MM.1S (cell line): ENCODE results near the gene NFATC3.

ENCODE experiments used
- CTCF ChIP-seq: fragments of 300-600 bp; sonication (generic); IDR thresholded peaks from 2 replicates; pipeline ENCODE4 v1.5.1; 2016; ENCODE audit warnings: antibody characterized with exemption, low read length, mixed read lengths
- EZH2 ChIP-seq: fragments of 300-600 bp; sonication (generic); optimal IDR thresholded peaks from 2 replicates; pipeline ENCODE3; 2017; ENCODE audit warnings: low read depth, mild to moderate bottlenecking, antibody characterized with exemption, low read length, mixed read lengths
- EZH2phosphoT487 ChIP-seq: fragments of 300-600 bp; sonication (generic); IDR thresholded peaks from 2 replicates; pipeline ENCODE4 v1.6.1; 2018; ENCODE audit warnings: antibody characterized with exemption, low read length

- TF ChIP-seq CTCF (no peak), EZH2phosphoT487 (no peak), EZH2 (no peak)
Observed at GRCh38 chr16:68246121-68246520, 161.0 kb downstream of the NFATC3 start.
